Mammary epithelial cell (primary cell): Measurements from ENCODE around the gene RPLP1.

ENCODE experiments used
- CTCF ChIP-seq, 2 donors: IDR thresholded peaks in 1 of 2; conservative IDR thresholded peaks in 1 of 2; 2 replicates each; pipeline ENCODE4 v1.5.1; 2011 to 2012; ENCODE audit warnings: inconsistent platforms in 2 of 2, low read length in 2 of 2, mild to moderate bottlenecking in 2 of 2, control low read depth in 1 of 2, low read depth in 1 of 2; ENCODE audit not compliant: insufficient read depth in 1 of 2; ENCODE audit errors: extremely low read depth in 1 of 2
- EZH2 ChIP-seq: IDR thresholded peaks from 2 replicates; pipeline ENCODE4 v1.6.1; 2012; ENCODE audit warnings: low read length, inconsistent platforms, borderline replicate concordance

- TF ChIP-seq CTCF (conservative IDR thresholded peaks at IDR 0.05 in 1 of 2, IDR thresholded peaks at IDR 0.05 in 1 of 2; ENCODE audit: extremely low read depth in 1 of 2, insufficient read depth in 1 of 2, low read depth in 1 of 2, low read length in 2 of 2) (no peak), EZH2 (no peak)
Measured at GRCh38 chr15:69498282-69498681, 45.7 kb downstream of the RPLP1 start.
